Brain microvascular endothelial cell (primary cell): ENCODE data around the gene ALK.

Experiments used
- DNase-seq: peaks from one replicate; pipeline ENCODE4 v3.0.0-alpha.2; 2020
- H3K27ac ChIP-seq: fragments of 250-450 bp; sonication (Bioruptor Pico); 2 replicates; pipeline ENCODE4 v1.5.1; 2020; ENCODE audit warnings: mild to moderate bottlenecking, moderate library complexity
- H3K27me3 ChIP-seq: fragments of 250-450 bp; sonication (Bioruptor Pico); replicated peaks from 2 replicates; pipeline ENCODE4 v1.5.1; 2020; ENCODE audit warnings: mild to moderate bottlenecking
- H3K36me3 ChIP-seq: fragments of 250-450 bp; sonication (Bioruptor Pico); replicated peaks from 2 replicates; pipeline ENCODE4 v1.5.1; 2020; ENCODE audit warnings: mild to moderate bottlenecking
- H3K4me3 ChIP-seq: 2 replicates; pipeline ENCODE4 v1.5.1; 2011; ENCODE audit warnings: low read depth, mild to moderate bottlenecking, control low read depth, low read length, moderate library complexity
- CTCF ChIP-seq: IDR thresholded peaks from 2 replicates; pipeline ENCODE4 v1.5.1; 2011; ENCODE audit warnings: low read depth, mild to moderate bottlenecking, moderate library complexity, low read length, control low read depth, inconsistent platforms; ENCODE audit errors: missing control alignments
- in situ Hi-C: cut with HindIII; loops from 2 replicates; pipeline ENCODE4 v1.10.0; 2017; ENCODE audit warnings: low sequenced_read_pairs, low pct_ligation_motif_present

ALK gene

DNA sequence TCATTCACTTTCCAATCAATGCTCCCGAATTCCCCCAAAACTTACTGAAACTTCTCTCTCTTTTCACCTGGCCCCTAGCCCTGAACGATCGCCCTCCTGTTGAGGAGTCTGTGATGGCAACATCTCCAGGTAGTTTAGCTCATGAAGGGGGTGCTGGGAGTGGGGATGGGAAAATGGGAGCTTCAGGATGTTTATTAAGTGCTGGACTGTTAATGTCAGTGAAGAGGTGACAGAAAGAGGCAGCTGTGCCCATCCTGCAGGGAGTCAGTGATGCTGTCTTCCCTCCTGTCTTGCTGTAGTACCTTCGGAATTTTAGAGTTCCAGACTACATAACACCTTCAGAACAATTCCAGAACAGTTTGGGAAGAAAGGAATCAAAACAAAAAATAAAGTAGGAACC is 308.8 kb downstream of the ALK start:
- Histone ChIP-seq H3K27ac (no peak overlapping the region), H3K27me3 (no peaks in the 10 kb centered on the region), H3K36me3 (no peaks in the 10 kb centered on the region), H3K4me3 (no peak overlapping the region)
- TF ChIP-seq CTCF: no peak
- in situ Hi-C loops: no loop called here
- no peak for DNase-seq

GRCh38 chr2:29611850-29612249 is 309.5 kb downstream of the ALK start:
- TF ChIP-seq CTCF: no peak
- Histone ChIP-seq H3K27me3 (no peaks in the 10 kb centered on the region), H3K4me3 (no peak overlapping the region), H3K36me3 (no peaks in the 10 kb centered on the region), H3K27ac (no peak overlapping the region)
- no peak for DNase-seq
- in situ Hi-C loops: no loop called here

- in situ Hi-C loops: no loop called here
- DNase-seq: no peak
- TF ChIP-seq CTCF: no peak
- no peaks in the 10 kb centered on the region for H3K36me3 ChIP-seq
- no peak overlapping the region for H3K4me3 ChIP-seq
- no peak overlapping the region for H3K27ac ChIP-seq
- H3K27me3 ChIP-seq: no peaks in the 10 kb centered on the region
Measured at GRCh38 chr2:29611261-29611660, 310.1 kb downstream of the ALK start.

- no peaks in the 10 kb centered on the region for H3K36me3 ChIP-seq
- no peak overlapping the region for H3K27ac ChIP-seq
- no peak for DNase-seq
- H3K27me3 ChIP-seq: no peaks in the 10 kb centered on the region
- H3K4me3 ChIP-seq: no peak overlapping the region
- in situ Hi-C loops: no loop called here
- no peak for TF ChIP-seq CTCF
Measured at GRCh38 chr2:29610569-29610968, 310.8 kb downstream of the ALK start.

DNA sequence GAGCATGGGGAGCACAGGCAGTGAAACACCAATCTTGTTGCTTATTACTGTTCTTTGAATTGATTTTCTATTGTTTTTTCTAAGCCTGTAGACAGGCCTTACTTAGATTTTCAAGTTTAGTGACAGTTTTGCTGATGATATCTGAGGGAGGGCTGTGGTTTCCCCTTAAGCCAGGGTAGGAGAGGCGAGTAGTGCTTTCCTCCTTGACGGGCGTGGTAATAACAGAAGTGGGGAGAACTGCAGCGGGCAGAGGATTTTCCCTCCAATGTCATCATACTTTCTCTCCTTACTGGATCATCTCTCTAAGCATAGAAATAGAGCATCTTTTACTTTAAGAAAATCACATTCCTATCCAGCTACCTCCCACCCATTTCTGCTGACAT is 314.4 kb downstream of the ALK start:
- H3K27ac ChIP-seq: no peak overlapping the region
- H3K27me3 ChIP-seq: no peaks in the 10 kb centered on the region
- in situ Hi-C loops: no loop called here
- no peaks in the 10 kb centered on the region for H3K36me3 ChIP-seq
- no peak for TF ChIP-seq CTCF
- H3K4me3 ChIP-seq: no peak overlapping the region
- DNase-seq: no peak
